Neural progenitor cell (in vitro differentiated cells): ENCODE results near the gene SPATA6L.

Source experiments
- EZH2 ChIP-seq: fragments of 200-600 bp; sonication (generic); IDR thresholded peaks from 2 replicates; pipeline ENCODE4 v1.6.1; 2017; ENCODE audit warnings: antibody characterized with exemption, mild to moderate bottlenecking, moderate library complexity
- EZH2phosphoT487 ChIP-seq: fragments of 200-600 bp; sonication (generic); IDR thresholded peaks from 2 replicates; pipeline ENCODE4 v1.6.1; 2017; ENCODE audit warnings: antibody characterized with exemption
- TF ChIP-seq, protein P1 (sequence below): fragments of 200-600 bp; sonication (generic); IDR thresholded peaks from 2 replicates; pipeline ENCODE4 v1.5.1; 2017; ENCODE audit warnings: antibody characterized with exemption, mild to moderate bottlenecking

GRCh38 chr9:4630836-4631235, 35.4 kb downstream of the SPATA6L start:
- TF ChIP-seq, protein P1, sequence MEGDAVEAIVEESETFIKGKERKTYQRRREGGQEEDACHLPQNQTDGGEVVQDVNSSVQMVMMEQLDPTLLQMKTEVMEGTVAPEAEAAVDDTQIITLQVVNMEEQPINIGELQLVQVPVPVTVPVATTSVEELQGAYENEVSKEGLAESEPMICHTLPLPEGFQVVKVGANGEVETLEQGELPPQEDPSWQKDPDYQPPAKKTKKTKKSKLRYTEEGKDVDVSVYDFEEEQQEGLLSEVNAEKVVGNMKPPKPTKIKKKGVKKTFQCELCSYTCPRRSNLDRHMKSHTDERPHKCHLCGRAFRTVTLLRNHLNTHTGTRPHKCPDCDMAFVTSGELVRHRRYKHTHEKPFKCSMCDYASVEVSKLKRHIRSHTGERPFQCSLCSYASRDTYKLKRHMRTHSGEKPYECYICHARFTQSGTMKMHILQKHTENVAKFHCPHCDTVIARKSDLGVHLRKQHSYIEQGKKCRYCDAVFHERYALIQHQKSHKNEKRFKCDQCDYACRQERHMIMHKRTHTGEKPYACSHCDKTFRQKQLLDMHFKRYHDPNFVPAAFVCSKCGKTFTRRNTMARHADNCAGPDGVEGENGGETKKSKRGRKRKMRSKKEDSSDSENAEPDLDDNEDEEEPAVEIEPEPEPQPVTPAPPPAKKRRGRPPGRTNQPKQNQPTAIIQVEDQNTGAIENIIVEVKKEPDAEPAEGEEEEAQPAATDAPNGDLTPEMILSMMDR = no peak
- TF ChIP-seq EZH2phosphoT487 (no peak), EZH2 (no peak)
